AG10803 (cell line): ENCODE data around the gene DPH3.

Experiments
- DNase-seq: peaks from one replicate; pipeline ENCODE4 v3.0.0; 2010; ENCODE audit warnings: low read depth
- H3K4me3 ChIP-seq: 2 replicates; pipeline ENCODE4 v1.5.1; 2011; ENCODE audit warnings: mild to moderate bottlenecking, low read length, control low read depth
- CTCF ChIP-seq: conservative IDR thresholded peaks from 2 replicates; pipeline ENCODE4 v1.5.1; 2011; ENCODE audit warnings: mild to moderate bottlenecking, low read length, control low read depth, inconsistent platforms

DPH3 gene

GRCh38 chr3:16305111-16305541 is 40.4 kb upstream of the DPH3 start:
- DNase-seq = no peak
- H3K4me3 ChIP-seq = no peak overlapping the region
- TF ChIP-seq CTCF = no peak

- no peak for TF ChIP-seq CTCF
- DNase-seq = no peak
- H3K4me3 ChIP-seq = no peak overlapping the region
Observed at GRCh38 chr3:16304061-16305010, 39.6 kb upstream of the DPH3 start.

- no peak overlapping the region for H3K4me3 ChIP-seq
Observed at GRCh38 chr3:16303037-16303575, 38.4 kb upstream of the DPH3 start.

GRCh38 chr3:16302082-16302631 is 37.4 kb upstream of the DPH3 start:
- no peak for TF ChIP-seq CTCF
- no peak overlapping the region for H3K4me3 ChIP-seq
- DNase-seq = no peak

More at GRCh38 chr3:16303037-16303575, 38.4 kb upstream of the DPH3 start:
- no peak for TF ChIP-seq CTCF
- no peak for DNase-seq

GRCh38 chr3:16301507-16301906 is 36.8 kb upstream of the DPH3 start:
- no peak overlapping the region for H3K4me3 ChIP-seq
- DNase-seq = no peak
- no peak for TF ChIP-seq CTCF

GRCh38 chr3:16300881-16301359 is 36.2 kb upstream of the DPH3 start:
- no peak for DNase-seq
- H3K4me3 ChIP-seq = no peak overlapping the region
- TF ChIP-seq CTCF = no peak
